Activated CD4-positive, alpha-beta T cell treated with anti-CD3 and anti-CD28 coated beads for 1 hour (primary cell): ENCODE measurements around the gene GXYLT2.

Experiments used
- DNase-seq: peaks from one replicate; pipeline ENCODE4 v3.0.0-alpha.2; 2020

The GXYLT2 gene

GRCh38 chr3:72942427-72942826 is 54.6 kb downstream of the GXYLT2 start:
- DNase-seq, result no peak

GRCh38 chr3:72944696-72945095 is 56.9 kb downstream of the GXYLT2 start:
- no peak for DNase-seq

GRCh38 chr3:72947715-72948490 is 60.1 kb downstream of the GXYLT2 start:
- no peak for DNase-seq

GRCh38 chr3:72949016-72949415 is 61.2 kb downstream of the GXYLT2 start:
- no peak for DNase-seq

GRCh38 chr3:72950372-72950771 is 62.5 kb downstream of the GXYLT2 start:
- DNase-seq, result no peak

GRCh38 chr3:72950801-72951200 is 63.0 kb downstream of the GXYLT2 start:
- DNase-seq, result no peak

GRCh38 chr3:72951259-72951722 is 63.4 kb downstream of the GXYLT2 start:
- no peak for DNase-seq

GRCh38 chr3:72953325-72953956 is 65.6 kb downstream of the GXYLT2 start:
- DNase-seq, result no peak

GRCh38 chr3:72957297-72957696 is 69.5 kb downstream of the GXYLT2 start:
- DNase-seq, result no peak

- no peak for DNase-seq
Observed at GRCh38 chr3:72959336-72959735, 71.5 kb downstream of the GXYLT2 start.

- no peak for DNase-seq
Observed at GRCh38 chr3:72960812-72961518, 73.1 kb downstream of the GXYLT2 start.

- no peak for DNase-seq
Observed at GRCh38 chr3:72961752-72962151, 73.9 kb downstream of the GXYLT2 start.

- DNase-seq, result no peak
Observed at GRCh38 chr3:72962317-72962716, 74.5 kb downstream of the GXYLT2 start.

- no peak for DNase-seq
Observed at GRCh38 chr3:72964633-72965032, 76.8 kb downstream of the GXYLT2 start.

GRCh38 chr3:72968266-72968664 is 80.4 kb downstream of the GXYLT2 start:
- no peak for DNase-seq

- no peak for DNase-seq
Observed at GRCh38 chr3:72969766-72970165, 81.9 kb downstream of the GXYLT2 start.

- no peak for DNase-seq
Observed at GRCh38 chr3:72970942-72971341, 83.1 kb downstream of the GXYLT2 start.

- DNase-seq, result no peak
Observed at GRCh38 chr3:72972706-72973030, 84.8 kb downstream of the GXYLT2 start.

- no peak for DNase-seq
Observed at GRCh38 chr3:72973031-72973723, 85.3 kb downstream of the GXYLT2 start.

- DNase-seq, result no peak
Observed at GRCh38 chr3:72973786-72974185, 85.9 kb downstream of the GXYLT2 start.

- no peak for DNase-seq
Observed at GRCh38 chr3:72974956-72975355, 87.1 kb downstream of the GXYLT2 start.

GRCh38 chr3:72976281-72976741 is 88.5 kb downstream of the GXYLT2 start:
- DNase-seq, result no peak
